Measurements from ENCODE around the gene ENOPH1.

DNA sequence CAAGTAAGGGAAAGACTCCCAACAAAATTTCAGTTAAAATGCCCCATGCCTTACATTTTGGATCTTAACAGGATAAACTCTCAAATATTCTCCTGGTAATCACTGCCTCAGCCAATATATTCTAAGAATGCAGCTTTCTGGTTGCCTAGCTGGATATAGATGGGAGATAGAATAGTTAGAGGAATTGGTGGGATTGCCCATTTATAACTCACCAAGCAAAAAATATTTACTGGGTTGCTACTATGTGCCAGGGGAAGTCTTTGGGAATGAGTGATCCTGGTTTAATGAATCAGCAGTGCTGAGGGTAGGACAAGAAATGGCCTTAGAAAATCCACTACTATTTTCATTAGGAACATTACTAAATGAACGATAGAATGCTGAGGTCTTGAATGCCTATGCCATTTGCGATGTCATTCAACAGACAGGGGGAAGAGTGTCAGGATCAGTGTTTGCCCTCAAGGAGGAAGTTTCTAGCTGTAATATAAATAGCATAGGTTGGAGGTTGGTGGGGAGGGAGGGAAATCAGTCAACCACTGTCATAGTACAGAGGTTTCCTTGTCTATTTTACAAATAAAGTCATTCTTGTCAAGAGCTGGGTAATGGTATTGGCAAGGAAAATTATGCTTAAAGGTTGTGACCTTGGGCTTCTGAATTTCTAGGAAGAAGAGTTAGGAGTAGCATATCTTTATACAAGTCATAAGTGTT lies 63.5 kb downstream of the ENOPH1 start:
- TF ChIP-seq POLR2A (IDR thresholded peaks at IDR 0.05; ENCODE audit: low read length) (no peak), GATA1 (IDR thresholded peaks at IDR 0.05; ENCODE audit: low read depth, low read length) (no peak)
